HG02970 (cell line): ENCODE data around the gene SMCO3.

Source experiments
- ATAC-seq: cut with Tn5 transposase; IDR thresholded peaks from one replicate; pipeline ENCODE4 v1.9.1; 2021; ENCODE audit warnings: mild to moderate bottlenecking, moderate library complexity, moderate number of reproducible peaks; ENCODE audit not compliant: unreplicated experiment, low FRiP score

Gene SMCO3

DNA sequence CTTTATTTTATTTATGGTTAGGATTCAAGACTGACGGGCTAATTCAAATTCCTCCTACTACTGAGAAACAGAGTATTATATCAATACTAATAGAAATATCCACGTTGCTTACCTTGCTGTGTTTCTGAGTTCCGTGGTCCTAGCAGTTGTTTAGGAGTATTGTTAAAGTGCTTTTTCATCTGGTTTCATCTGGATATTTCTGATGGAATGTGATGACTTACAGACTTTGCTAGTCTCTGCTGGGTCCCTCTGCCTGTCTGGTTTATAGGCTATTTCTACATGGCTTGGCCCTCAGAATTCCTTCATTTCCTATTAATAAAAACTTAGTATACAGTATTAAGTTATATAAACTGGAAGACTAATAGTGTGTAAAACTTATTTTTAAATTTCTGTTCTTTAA, at the start of gene SMCO3:
TSS of gene SMCO3 (minus strand) at position 169 of the 400 bp plus-strand sequence. CDS start 7,502 bp downstream, outside the sequence.
- no peak for ATAC-seq

DNA sequence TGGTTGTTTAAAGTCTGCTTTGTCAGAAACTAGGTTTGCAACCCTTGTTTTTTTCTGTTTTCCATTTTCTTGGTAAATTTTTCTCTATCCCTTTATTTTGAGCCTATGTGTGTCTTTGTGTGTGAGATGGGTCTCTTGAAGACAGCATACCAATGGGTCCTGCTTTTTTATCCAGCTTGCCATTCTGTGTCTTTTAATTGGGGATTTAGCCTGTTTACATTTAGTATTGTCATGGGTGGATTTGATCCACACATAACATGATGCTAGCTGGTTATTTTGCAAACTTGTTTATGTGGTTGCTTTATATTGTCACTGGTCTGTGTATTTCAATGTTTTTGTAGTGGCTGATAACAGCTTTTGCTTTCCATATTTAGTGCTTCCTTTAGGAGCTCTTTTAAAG, 46.5 kb upstream of the SMCO3 start:
- no peak for ATAC-seq

DNA sequence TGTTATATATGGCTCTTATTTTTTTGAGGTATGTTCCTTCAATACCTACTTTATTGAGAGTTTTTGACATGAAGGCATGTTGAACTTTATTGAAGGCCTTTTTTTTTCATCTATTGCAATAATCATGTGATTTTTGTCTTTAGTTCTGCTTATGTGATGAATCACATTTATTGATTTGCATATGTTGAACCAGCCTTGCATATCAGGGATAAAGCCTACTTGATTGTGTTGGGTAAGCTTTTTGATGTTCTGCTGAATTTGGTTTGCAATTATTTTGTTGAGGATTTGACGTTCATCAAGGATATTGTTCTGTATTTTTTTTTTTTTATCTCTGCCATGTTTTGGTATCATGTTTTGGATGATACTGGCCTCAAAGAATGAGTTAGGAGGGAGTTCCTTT, 44.5 kb upstream of the SMCO3 start:
- no peak for ATAC-seq

DNA sequence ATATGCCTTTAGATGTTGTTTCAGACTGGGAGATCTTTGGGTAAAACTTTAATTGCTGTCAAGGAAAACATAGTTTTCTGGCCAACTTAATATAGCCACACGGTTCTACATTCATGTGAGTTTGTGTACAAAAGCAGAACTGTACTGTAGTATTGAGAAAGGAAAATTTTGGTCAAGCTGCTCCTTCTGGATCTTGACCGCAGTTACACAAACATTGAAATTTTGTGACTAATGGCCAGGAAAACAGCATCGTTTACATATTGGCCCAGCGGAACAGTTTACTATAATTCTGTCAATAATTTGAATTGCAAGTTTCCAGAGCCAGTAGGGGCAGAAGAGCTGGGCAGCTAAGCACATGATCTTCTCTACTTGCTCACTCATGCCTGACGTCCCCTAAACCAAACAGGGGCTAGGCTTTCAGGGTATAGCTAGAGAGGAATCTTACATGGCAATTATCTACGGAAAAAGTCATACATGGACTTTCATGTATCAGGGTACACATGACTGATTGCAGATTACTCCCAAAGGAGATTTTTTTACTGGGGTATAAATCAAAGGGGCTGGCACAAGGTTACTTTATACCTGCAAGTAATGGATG, 40.7 kb upstream of the SMCO3 start:
- no peak for ATAC-seq

DNA sequence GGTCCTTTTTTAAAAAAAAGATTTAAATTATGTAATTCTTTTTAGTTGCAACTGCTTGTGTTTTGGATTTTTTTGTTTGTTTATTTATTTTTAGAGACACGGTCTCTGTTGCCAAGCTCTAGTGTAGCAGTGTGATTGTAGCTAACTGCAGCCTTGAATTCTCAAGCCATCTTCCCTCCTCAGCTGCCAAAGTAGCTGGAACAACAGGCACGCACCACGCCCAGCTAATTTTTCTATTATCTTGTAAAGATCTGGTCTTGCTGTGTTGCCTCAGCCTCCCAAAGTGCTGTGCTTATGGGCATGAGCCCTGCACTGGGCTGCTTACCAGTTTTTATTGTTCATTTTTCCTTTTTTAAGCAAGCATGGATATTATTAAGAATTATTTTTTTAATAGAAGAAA, 40.0 kb upstream of the SMCO3 start:
- no peak for ATAC-seq

DNA sequence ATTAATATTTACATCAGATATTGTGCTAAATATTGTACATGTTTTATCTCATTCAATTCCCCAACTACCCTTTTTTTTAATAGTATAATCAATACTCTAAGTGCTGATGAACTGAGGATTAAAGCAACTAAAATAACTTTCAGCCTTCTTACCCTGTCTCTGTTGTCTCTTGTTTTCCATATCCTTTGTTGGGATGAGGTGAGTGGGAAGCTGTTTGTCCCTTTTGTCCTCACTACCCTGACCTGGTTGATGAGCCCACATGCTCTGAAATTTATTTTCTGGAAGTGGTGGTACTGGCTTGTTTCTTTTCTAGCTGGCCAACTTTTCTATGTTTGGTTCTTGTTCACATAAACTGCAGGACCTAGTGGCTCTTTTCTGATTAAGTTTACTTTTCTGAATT, 38.9 kb upstream of the SMCO3 start:
- ATAC-seq, result no peak

DNA sequence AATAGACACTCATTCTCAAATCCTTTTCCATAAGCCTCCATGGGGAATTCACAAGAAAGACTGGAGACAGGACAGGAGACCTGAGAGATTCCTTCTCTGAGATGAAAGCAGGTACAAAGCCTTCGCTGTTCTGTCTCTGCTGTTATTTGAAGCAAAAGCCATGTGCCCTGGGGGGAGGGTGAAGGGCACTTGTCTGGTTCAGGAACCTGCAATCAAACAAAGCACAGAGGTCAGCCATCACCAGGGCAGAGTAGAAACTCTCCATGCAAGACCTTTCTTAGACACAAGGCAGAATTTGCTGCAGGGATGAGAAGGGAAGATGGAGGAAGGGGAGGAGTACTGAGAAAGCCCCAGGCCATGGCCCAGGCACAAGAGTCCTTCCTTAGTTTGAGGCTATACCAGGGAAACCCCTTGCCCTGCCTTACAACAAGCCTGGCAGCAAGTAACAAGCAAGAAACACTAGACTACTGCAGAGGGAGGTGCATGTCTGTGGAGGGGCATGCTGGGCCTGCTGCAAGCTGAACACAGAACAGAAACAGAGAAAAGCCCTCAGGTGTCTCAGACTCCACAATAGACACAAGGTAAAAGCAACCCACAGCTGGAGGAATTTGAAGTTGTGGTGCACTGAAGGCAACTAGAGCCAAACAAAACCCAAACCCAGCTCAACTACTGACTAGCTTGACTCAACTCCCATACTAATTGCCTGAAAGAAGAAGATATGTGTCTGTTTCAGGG, 37.1 kb upstream of the SMCO3 start:
- ATAC-seq, result no peak

DNA sequence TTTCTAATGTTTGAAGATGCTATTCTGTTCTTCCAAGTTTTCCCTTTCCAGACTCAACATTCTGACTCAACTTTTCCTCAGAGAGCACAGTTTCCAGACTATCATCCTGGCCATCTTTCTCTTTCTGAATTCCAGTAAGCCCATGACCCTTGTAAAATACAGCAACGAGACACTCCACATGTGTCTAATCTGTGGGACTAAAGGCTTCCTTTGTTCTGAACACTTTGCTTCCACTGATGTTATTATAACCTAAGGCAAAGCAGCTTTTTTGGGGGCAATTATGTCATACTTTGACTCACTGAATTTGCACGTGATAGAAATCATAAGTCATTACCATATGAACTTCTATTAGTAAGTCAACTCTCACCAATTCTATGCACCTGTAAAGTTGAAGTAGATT, 35.7 kb upstream of the SMCO3 start:
- no peak for ATAC-seq

DNA sequence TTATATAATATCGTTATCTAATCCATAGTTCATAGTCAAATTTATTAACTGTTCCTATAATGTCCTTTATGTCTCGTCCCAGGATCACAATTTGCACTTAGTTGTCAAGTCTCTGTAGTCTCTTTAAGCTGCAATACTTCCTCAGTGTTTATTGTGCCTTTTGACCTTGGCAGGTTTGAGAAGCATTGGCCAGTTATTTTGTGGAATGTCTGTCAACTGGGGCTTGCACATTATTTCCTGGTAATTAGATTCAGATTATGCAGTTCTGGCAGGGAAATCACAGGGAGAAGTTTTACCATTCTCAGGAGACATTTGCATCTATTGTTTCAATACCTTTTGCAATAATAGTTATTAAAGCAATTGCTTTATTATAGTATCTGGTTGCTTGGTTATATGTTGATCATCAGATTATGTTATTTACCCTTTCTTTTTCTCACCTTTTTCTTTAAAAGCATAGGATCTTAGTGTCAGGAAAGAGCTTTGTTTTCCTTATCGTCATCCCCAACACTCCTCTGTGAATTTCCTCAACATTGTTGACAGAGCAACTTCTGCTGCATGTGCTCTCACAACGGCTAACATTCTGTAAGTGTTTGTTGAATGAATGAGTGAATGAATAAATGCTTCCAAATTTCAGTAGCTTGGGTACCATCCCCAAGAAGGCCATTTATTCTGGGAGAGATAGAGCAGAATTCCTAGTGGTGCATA, 33.0 kb upstream of the SMCO3 start:
- no peak for ATAC-seq

DNA sequence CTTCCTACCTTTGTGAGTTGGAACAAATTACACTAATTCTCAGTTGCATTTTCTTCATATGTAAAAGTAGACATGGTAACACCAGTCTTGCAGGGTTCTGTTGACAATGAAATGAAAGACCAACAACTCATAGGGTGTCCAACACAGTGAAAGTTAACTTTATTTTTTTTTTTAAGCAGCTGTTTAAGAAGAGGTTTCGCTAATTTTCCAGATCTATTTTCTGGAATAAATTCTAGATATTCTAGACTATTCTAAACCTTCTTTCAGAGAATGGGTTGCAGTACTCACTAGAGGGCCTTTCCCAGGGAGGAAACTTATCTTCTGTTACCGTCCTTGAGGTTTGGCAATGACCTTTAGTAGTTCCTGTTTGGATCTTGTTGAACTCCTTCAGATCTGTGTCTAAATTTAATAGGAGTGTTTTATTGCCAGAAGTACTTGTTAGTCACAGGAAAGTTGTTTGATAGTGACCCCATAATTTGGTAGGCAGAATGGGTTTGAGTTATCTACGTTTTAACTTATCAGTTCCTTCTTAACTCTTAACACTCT, 32.1 kb upstream of the SMCO3 start:
- no peak for ATAC-seq

DNA sequence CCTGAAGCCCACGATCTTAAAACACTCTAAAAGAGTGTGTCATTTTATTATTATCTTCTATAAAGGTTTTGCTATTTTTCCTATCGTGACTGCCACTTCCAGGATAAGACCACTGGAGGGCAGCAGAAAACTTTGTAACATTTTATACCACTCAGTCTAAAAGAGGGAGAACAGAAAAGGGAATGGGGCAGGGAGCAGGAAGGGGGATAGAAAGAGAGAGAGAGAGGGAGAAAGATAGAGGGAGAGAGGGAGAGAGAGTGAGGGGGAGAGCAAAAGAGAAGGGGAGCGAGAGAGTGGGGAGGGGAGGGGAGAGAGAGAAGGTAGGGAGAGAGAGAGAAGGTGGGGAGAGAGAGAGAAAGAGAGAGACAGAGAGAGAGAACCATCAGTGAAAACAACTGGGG, 31.4 kb upstream of the SMCO3 start:
- ATAC-seq, result no peak

DNA sequence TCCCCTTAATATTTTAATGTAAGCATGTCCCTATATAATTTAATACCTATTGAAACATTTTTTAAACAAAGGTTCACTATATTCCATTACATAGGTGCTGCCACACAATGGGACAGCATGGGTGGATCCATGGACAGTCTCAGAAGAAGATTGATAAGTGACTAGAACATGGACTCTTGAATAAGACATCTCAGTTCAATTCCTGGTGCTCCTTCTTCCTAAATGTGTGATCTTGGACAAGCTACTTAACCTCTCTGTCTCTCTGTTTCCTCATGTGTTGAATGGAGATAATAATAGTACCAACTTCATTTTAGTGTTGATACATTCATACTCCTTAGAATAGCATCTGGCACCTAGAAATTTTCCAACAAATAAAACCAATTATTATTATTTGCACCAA, 30.4 kb upstream of the SMCO3 start:
- no peak for ATAC-seq

DNA sequence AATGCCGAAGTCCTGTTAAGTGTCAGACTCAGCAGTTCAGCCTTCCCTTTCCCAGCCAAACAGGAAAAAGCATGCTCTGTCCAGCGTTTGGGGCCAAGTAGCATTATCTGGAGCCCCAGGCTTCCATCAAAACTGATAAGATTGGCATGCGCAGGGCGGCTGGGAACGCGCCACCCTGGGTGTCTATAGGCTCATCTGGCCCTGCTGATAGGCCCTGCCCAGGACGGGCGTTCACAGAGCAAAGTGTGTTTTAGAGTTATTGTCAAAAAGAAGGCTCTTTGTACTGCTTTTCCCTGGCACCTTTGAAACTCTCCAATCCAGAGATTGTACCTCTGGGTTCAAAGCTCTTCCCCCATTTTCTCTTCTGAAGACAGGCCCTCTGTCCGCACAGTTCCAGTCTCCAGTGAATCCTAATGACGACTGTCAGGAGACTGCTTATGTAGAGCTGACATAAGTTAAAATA, 29.5 kb upstream of the SMCO3 start, which contains the start of gene ART4:
TSS of gene ART4 (minus strand) at position 102 of the 463 bp plus-strand sequence. CDS start 413 bp downstream, outside the sequence.
- no peak for ATAC-seq

DNA sequence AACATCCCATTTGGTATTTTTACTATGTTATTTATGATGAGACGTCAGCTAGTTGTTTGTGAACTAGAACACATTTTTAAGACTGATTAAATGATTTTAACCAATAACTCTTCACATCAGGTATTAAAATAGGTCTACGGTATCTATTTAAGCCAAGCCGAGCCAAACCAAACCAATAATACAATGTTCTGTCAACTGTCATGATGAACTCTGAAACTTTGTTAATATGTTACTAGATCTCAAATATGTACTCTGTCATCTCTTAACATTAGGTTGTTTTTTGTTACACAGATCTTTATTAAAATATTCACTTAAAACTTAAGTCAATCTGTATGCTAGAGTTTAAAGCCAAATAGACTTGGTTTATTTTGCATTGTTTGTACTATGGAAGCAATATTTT, 28.3 kb upstream of the SMCO3 start:
- ATAC-seq, result no peak

DNA sequence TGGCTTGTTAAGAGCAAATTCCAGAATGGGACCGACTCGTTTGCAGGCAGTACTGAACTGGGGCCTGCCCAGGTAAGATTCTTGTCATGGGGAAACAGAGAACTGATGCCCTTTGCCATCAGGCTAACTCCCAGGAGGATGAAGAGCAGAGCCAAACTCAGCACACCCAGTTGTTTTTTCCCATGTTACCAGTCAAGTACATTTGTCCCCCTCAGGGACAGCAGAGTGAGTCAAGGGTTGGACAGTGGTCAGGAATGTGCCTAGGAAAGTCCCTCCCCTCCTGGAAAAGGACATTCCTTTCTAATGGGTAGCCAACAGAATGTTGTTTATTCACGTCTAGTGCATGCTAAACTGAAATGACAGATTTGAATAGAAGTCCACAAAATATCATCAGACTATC, 27.8 kb upstream of the SMCO3 start:
- no peak for ATAC-seq

DNA sequence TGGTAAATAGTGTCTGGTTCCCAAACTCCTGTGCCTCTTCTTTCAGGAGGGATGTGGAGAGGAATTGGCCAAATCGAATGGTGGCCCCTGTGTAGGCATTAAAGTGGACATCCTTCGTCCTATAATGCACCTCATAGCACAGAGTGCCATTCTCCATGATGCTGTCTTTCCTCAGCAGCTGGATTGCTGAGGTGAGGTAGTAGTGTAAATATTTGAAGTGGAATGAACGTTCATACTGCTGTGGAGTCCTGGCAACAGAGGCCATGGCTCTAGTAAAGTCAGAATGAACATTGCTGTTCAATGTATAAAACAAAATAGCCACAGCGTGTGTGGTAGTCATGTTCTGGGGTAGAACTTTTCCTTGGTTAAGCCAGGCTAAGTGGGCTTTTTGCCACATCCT, 26.6 kb upstream of the SMCO3 start:
- ATAC-seq, result no peak

DNA sequence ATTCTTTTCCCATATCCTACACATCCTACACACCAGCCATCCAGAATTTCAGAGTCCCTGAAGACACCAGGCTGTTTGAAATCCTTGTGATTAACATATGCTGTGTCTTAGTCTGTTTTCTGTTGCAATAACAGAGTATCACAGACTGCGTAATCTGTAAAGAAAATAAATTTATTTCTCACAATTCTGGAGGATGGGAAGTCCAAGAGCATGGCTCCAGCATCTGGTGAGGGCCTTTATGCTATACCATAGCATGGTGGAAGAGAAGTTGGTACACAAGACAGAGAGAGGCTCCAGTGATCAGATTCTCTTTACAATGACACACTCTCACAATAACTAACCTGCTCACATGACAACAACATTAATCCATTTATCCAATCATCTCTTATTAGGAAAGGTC, 25.3 kb upstream of the SMCO3 start:
- ATAC-seq, result no peak

DNA sequence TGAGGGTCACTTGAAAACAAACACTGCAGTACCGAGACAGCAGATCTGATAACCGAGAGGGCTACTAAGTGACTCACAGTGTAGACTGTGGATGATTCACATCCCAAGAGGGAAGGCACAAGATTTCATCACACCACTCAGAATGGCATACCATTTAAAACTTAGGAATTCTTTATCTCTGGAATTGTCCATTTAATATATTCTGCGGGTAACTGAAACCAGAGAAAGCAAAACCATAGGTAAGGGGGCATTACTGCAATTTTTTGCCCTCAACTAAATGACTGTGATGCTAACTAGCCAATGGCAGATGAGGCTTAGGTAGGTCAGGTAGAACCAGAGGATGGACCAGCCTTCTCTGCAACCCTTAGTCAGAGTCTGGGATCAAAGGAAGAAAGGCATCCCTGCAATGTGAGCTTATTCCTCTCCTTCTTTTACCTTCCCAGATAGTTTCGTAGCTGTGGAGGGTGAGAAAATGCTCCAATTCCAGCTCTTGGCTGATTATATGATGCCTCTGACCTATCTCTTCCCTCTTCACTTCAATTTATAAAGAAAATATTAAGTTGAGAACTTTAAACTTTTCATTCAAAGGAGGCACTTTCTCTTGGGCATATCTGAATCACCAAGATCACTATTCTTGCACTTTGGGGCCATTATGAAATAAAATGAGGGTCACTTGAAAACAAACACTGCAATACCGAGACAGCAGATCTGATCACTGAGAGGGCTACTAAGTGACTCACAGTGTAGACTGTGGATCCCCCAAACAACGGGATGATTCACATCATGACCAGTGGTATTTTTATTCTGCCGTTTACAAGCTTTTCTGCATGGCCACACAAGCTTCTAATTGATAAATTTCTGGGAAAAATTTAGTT, 22.6 kb upstream of the SMCO3 start:
- ATAC-seq, result no peak

DNA sequence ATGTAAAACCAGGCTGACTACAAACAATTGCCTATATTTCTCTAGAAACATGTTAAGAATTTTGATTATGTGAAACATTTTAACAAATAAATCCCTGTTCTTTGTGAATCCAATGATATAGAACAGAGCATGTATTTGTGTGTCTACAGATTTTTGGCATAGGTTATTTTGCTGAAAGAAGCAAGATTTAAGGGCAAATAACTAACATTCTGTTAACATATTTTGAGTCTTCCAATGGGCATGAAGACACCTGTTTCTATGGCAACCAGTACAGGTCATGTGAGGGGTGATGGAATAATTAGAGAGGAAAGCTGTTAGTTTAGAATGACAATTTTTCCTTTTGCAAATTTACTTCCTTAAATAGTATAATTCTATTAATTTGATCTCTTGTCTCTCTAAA, 20.5 kb upstream of the SMCO3 start:
- ATAC-seq, result no peak

DNA sequence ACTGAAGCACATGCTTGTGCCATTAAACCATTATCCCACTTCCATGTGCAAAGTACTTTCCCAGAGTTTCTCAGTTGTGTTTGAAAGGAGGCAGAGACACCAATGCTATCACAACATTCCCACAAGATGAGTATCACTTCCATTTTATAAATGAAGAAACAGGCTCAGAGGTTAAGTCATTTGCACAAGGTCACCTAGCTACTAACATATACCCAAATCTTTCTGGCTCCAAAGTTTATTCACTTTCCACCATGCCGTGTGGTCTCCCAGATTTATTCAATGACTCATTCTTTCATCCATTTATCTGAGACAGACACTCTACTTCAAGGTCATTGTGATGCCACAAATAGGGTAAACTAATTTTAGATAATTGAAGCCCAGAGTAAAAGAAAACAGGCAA, 20.0 kb upstream of the SMCO3 start:
- ATAC-seq, result no peak
